Mesangial cell (primary cell): ENCODE measurements around the gene ZNF487. TPM values are rescaled to one million over a fixed set of nuclear protein-coding genes. Genes with fewer than 3 reads are reported as not detected.

Experiments used
- total RNA-seq: library from RNA; depleted of rRNA; stranded (reverse); fragments of >200 nt; gene quantifications from 2 replicates; pipeline ENCODE4 v1.2.3, GENCODE V29; 2015

The ZNF487 gene
- total RNA-seq, result 1.5 and 2.4 TPM in 2 replicates

DNA sequence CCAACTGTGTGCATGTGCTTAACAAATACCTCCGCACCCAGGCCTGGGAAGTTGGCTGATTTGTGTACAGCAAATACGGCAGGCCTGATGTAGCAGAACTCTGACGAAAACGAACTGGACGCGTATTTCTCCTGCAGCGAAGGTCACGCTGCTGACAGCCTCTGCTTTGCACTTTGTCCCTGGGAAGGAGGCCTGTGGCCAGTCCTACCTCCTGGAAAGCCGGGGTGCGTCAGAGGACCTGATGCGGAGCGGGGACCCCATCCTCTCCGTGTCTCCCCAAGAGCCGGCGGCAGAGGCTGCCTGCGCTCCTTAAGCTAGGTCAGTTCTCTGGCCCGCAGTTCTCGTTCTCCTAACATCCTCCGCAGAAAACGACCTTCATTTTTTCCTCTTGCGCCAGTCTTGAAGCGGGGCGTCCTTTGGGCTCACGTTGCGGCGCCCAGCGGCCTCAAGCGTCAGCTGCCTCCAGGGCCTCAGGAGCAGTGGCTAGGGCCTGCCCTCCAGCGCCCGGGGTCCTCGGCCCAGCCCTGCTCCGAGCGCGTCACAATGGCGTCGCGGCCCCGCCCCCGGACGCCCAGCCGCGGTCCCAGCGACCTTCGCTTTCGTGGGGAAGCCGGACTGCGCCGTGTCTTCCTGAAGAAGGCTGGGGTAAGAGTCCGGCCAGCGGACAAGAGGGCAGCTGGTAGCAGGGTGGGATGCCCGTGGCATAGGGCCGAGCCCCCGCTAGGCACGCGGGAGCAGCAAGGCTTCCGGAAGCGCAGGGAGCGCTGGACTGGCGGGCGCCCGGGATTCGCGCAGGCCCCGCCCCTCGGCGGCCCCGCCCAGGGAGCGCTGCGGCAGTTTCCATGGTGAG, at the start of gene ZNF487:
TSS of gene ZNF487 (plus strand) at position 821 of the 850 bp plus-strand sequence. CDS start 38,703 bp downstream, outside the sequence.

DNA sequence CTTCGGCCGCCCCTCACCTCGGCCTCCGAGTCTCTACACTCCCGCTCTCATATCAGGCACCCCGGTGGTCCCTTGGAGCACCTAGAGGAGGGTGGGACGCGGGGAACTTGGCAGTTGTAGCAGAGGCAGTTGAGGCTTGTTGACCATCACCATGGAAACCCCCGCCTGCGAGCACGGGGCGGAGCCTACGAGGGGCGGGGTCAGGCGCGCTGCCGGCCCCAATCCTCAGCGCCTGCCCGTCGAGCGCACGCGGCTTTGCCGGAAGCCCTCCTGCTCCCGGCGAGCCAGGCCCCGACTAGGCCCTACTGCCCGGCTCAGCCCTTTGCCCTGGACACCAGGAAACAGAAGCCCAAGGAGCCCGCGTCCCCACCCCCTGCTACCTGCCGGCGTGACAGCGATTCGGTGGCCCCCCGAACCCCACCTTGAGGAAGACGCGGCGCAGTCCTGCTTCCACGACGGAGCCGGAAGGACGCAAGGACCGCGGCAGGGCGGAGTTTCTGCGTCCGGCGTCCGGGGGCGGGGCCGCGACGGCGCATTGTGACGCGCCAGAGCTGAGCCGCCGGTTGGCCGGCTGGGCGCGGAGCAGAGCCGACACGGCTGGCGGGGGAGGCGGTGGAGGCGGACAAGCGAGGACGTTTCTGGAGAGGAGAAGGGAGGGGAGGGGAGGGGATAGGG, 28.1 kb upstream of the ZNF487 start, which contains the start of gene HNRNPF:
TSS of gene HNRNPF (minus strand) at position 477 of the 675 bp plus-strand sequence. CDS start 21,302 bp downstream, outside the sequence.

Other genes with a start within 250 kb of the ZNF487 start
- 1.8 and 2.5 TPM in 2 replicates for gene RASGEF1A, start 170.0 kb upstream of the ZNF487 start, total RNA-seq
- not detected in 2 replicates for gene FXYD4, start 65.5 kb upstream of the ZNF487 start, total RNA-seq
- gene HNRNPF, start 27.9 kb upstream of the ZNF487 start, total RNA-seq, result 174 and 213 TPM in 2 replicates
- 3.2 and 3.7 TPM in 2 replicates for gene ZNF239, start 137.5 kb downstream of the ZNF487 start, total RNA-seq
- 1.5 and 2.9 TPM in 2 replicates for gene ZNF485, start 169.3 kb downstream of the ZNF487 start, total RNA-seq
- gene ZNF32, start 211.8 kb downstream of the ZNF487 start, total RNA-seq, result 16.8 and 24.1 TPM in 2 replicates